Heart right ventricle (tissue), 16 donors: Measurements from ENCODE around the gene DCHS2. TPM values are rescaled to one million over a fixed set of nuclear protein-coding genes. Genes with fewer than 3 reads are reported as not detected.

Experiments used
- ATAC-seq, 8 donors: fragments of 200-7000 bp; cut with Tn5 transposase; one replicate each; pipeline ENCODE4 v1.9.1; 2020; ENCODE audit warnings: mild to moderate bottlenecking in 8 of 8, moderate library complexity in 8 of 8, moderate number of reproducible peaks in 1 of 8
- DNase-seq, 2 donors: peaks; one replicate each; pipeline ENCODE4 v3.0.0-alpha.2; 2020
- H3K27ac ChIP-seq, 10 donors: fragments of 200-600 bp; sonication (generic) in 2 of 10; one replicate each; pipeline versions ENCODE4 v1.5.0 to v1.8.0; 2020 to 2022; ENCODE audit warnings: mild to moderate bottlenecking in 3 of 10
- H3K27me3 ChIP-seq, 7 donors: fragments of 200-600 bp; one replicate each; pipeline ENCODE4 v1.8.0; 2021 to 2022; ENCODE audit warnings: mild to moderate bottlenecking in 2 of 7
- H3K36me3 ChIP-seq, 9 donors: fragments of 200-600 bp; sonication (generic) in 1 of 9; one replicate each; pipeline versions ENCODE4 v1.5.0 to v1.8.0; 2020 to 2022; ENCODE audit warnings: mild to moderate bottlenecking in 2 of 9
- H3K4me1 ChIP-seq, 9 donors: fragments of 200-600 bp; sonication (generic) in 1 of 9; one replicate each; pipeline versions ENCODE4 v1.5.0 to v1.8.0; 2020 to 2022; ENCODE audit warnings: mild to moderate bottlenecking in 4 of 9
- H3K4me3 ChIP-seq, 10 donors: fragments of 200-600 bp; sonication (generic) in 2 of 10; one replicate each; pipeline versions ENCODE4 v1.5.0 to v1.8.0; 2020 to 2022; ENCODE audit warnings: mild to moderate bottlenecking in 7 of 10, moderate library complexity in 2 of 10
- H3K9me3 ChIP-seq, 11 donors: fragments of 200-600 bp in 10 of 11; sonication (generic) in 2 of 11; one replicate each; pipeline versions ENCODE4 v1.5.0 to v1.8.0; 2013 to 2022; ENCODE audit warnings: mild to moderate bottlenecking in 2 of 11, control low read depth in 1 of 11, moderate library complexity in 1 of 11
- CTCF ChIP-seq, 9 donors: fragments of 200-600 bp; sonication (generic) in 2 of 9; IDR thresholded peaks; one replicate each; pipeline versions ENCODE4 v1.5.0 to v1.8.0; 2021 to 2022; ENCODE audit warnings: antibody characterized with exemption in 9 of 9, mild to moderate bottlenecking in 5 of 9, moderate library complexity in 1 of 9
- WGBS, 2 donors: extraction: QIAGEN DNeasy Blood & Tissue Kit; methylation state at CpG; one replicate each; pipeline ENCODE4 v1.1.7; 2013; ENCODE audit warnings: inconsistent platforms in 1 of 2; 5-methylcytosine and 5-hydroxymethylcytosine counted together
- intact Hi-C, 10 donors: fragments of 100-400 bp; cut with DNase I; formaldehyde crosslinking; loops; one replicate each; pipeline versions ENCODE4 v1.11.1 to v1.14.2; 2022
- polyA plus RNA-seq, 2 donors: library from polyadenylated mRNA; stranded (reverse); fragments of 200-250 nt; gene quantifications; one replicate each; pipeline ENCODE4 v1.2.3, GENCODE V29; 2013
- total RNA-seq, 10 donors: library from RNA; stranded (reverse); fragmentation: NEBNext Ultra II Directional in 3 of 10; extraction: Animal tissue kit (Norgen Biotek cat#: 25700) in 3 of 10; gene quantifications; one replicate each; pipeline versions ENCODE4 v1.2.1 to v1.2.4, GENCODE V29; 2021 to 2023
- donor health status: Arrhythmogenic right ventricular cardiomyopathy.
- donor health status: ischemic (EF 13 %, LVEDD 7.1; RV severe dilation, severe dysfunction).
- donor health status: healthy with polysubstance abuse.
- donor health status: DM: no; HTN: yes; CAD: no.
- donor health status: DM: no; HTN: no; CAD: no.
- donor health status: ischemic (EF 25% LVEDD 6.9; RV normal size, moderate dysfunction).
- donor health status: ischemic (EF 25% LVEDD 5.7; RV mildly dilated, moderate dysfunction).
- donor health status: healthy.
- donor health status: DM: yes; HTN: yes; CAD: no.
- donor health status: Ischemic cardiomyopathy.
- donor health status: ischemic (EF 35%, LVEDD 5.7; RV mildly dilated, moderate dysfunction).
- donor health status: nonischemic (EF 11% LVEDD 7.7; RV severe dilation, severe dysfunction).
- donor health status: DM: yes; HTN: yes; CAD: no.
- donor health status: PGD.
- donor health status: ischemic (EF 29% LVEDD 5.4; RV normal size, mild dysfunction).
- donor health status: nonischemic (EF 23%, LVEDD 6.1; RV moderate dilation, normal function).

Gene DCHS2
- total and polyA plus RNA-seq, 12 donors, result under 0.01 to 0.14 (median 0.04) TPM; not detected in 7

- Histone ChIP-seq H3K27ac (no peak overlapping the region), H3K9me3 (peaks cover 0 to 2% (median 0%) of the 10 kb centered on the region in 11 donors), H3K4me3 (no peak overlapping the region), H3K4me1 (no peaks in the 10 kb centered on the region), H3K36me3 (no peaks in the 10 kb centered on the region), H3K27me3 (no peaks in the 10 kb centered on the region)
- ATAC-seq, result no peak
- WGBS, 2 donors, result 71 to 81% methylated on average over 3 of the region's 3 CpGs
- no peak for TF ChIP-seq CTCF (IDR thresholded peaks at IDR 0.05)
- intact Hi-C loops, result no loop called here
- DNase-seq, result no peak
Measured at GRCh38 chr4:154186888-154187287, 304.7 kb downstream of the DCHS2 start.

- H3K9me3 ChIP-seq, result peaks cover 0 to 1% (median 0%) of the 10 kb centered on the region in 11 donors
- intact Hi-C loops, result no loop called here
- H3K27me3 ChIP-seq, result no peaks in the 10 kb centered on the region
- DNase-seq, result no peak
- no peak for ATAC-seq
- 72 to 75% methylated on average over 6 of the region's 6 CpGs for WGBS, 2 donors
- H3K27ac ChIP-seq, result no peak overlapping the region
- no peak for TF ChIP-seq CTCF (IDR thresholded peaks at IDR 0.05)
- no peak overlapping the region for H3K4me3 ChIP-seq
- H3K36me3 ChIP-seq, result no peaks in the 10 kb centered on the region
- no peaks in the 10 kb centered on the region for H3K4me1 ChIP-seq
Measured at GRCh38 chr4:154186035-154186434, 305.6 kb downstream of the DCHS2 start.

- Histone ChIP-seq H3K36me3 (no peaks in the 10 kb centered on the region), H3K4me3 (no peak overlapping the region), H3K4me1 (no peaks in the 10 kb centered on the region), H3K27me3 (no peaks in the 10 kb centered on the region), H3K9me3 (no peaks in the 10 kb centered on the region), H3K27ac (no peak overlapping the region)
- no peak for ATAC-seq
- 63 to 66% methylated on average over 6 of the region's 6 CpGs for WGBS, 2 donors
- no peak for TF ChIP-seq CTCF (IDR thresholded peaks at IDR 0.05)
- no peak for DNase-seq
- intact Hi-C loops, result no loop called here
Measured at GRCh38 chr4:154184238-154184637, 307.4 kb downstream of the DCHS2 start.

GRCh38 chr4:154183264-154183663 is 308.3 kb downstream of the DCHS2 start:
- intact Hi-C loops, result no loop called here
- TF ChIP-seq CTCF (IDR thresholded peaks at IDR 0.05), result no peak
- no peak overlapping the region for H3K27ac ChIP-seq
- H3K27me3 ChIP-seq, result no peaks in the 10 kb centered on the region
- DNase-seq (no peak), ATAC-seq (no peak)
- H3K9me3 ChIP-seq, result no peaks in the 10 kb centered on the region
- H3K36me3 ChIP-seq, result no peaks in the 10 kb centered on the region
- H3K4me1 ChIP-seq, result no peaks in the 10 kb centered on the region
- WGBS, 2 donors, result 81 to 91% methylated on average over 1 of the region's 1 CpG
- H3K4me3 ChIP-seq, result no peak overlapping the region

Other genes with a start within 250 kb of the DCHS2 start
- gene PLRG1, start 58.6 kb upstream of the DCHS2 start, total RNA-seq, result 10 to 100 TPM; 35.3 to 49.1 (median 41.7) TPM
- 10 to 100 TPM; 33.4 to 35.6 TPM for gene PLRG1, start 58.6 kb upstream of the DCHS2 start, polyA plus RNA-seq
- gene FGB, start 71.2 kb upstream of the DCHS2 start, total RNA-seq, result 1 to 10 TPM in 1 of 10 donors, not detected in 9; 1.2 TPM
- not detected for gene FGB, start 71.2 kb upstream of the DCHS2 start, polyA plus RNA-seq
- under 1 TPM in 1 of 10 donors, not detected in 9; 0.37 TPM for gene FGA, start 98.9 kb upstream of the DCHS2 start, total RNA-seq
- under 1 TPM in 1 of 2 donors, not detected in 1; 0.01 TPM for gene FGA, start 98.9 kb upstream of the DCHS2 start, polyA plus RNA-seq
- under 1 TPM in 1 of 10 donors, not detected in 9; 0.71 TPM for gene FGG, start 120.9 kb upstream of the DCHS2 start, total RNA-seq
- not detected for gene FGG, start 120.9 kb upstream of the DCHS2 start, polyA plus RNA-seq